HG03159 (cell line): Measurements from ENCODE around the gene NLRC5.
"Not testable (repeated sequence)": the region's sequence is repeated elsewhere in the genome, so short reads cannot be mapped to it uniquely, and the experiment has no call there.

ENCODE experiments used
- ATAC-seq: cut with Tn5 transposase; IDR thresholded peaks from one replicate; pipeline ENCODE4 v1.9.1; 2021; ENCODE audit warnings: mild to moderate bottlenecking, moderate library complexity; ENCODE audit not compliant: unreplicated experiment

Gene NLRC5

DNA sequence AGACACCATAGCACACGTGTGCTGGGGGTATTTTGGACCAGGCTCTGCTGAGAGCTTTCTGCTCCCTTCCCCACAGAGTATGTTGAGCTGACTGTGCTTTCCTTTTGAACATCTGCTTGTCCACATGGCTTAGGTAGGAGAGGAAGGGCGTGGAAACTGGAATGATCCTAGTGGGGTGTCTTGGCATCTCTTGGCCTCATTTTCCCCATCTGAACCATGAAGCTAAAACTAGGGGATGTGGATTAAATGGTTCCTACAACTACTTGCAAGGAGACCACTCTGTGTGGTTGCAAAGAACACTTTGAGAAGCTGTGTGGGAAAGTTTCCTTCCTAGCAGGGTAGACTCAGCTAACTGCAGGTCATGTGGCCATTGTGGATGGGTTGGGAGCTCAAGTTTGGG is 6.7 kb upstream of the NLRC5 start:
- ATAC-seq = no peak

DNA sequence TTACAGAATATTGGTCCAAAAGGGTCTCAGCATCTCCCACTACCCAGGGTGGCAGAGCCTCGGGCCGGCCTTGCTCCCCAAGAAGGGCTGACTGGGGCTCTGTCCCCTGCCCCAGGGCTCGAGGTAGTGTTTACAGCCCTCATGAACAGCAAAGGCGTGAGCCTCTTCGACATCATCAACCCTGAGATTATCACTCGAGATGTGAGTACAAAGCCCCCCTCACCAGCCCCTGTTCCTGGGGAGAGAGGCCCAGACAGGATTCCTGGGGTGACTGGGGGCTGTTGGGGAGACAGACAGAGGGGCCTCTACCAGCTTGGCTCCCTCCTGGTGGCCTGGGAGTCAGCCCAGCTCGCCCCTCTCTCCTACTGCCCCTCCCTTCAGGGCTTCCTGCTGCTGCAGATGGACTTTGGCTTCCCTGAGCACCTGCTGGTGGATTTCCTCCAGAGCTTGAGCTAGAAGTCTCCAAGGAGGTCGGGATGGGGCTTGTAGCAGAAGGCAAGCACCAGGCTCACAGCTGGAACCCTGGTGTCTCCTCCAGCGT is 6.1 kb upstream of the NLRC5 start:
- ATAC-seq = no peak

DNA sequence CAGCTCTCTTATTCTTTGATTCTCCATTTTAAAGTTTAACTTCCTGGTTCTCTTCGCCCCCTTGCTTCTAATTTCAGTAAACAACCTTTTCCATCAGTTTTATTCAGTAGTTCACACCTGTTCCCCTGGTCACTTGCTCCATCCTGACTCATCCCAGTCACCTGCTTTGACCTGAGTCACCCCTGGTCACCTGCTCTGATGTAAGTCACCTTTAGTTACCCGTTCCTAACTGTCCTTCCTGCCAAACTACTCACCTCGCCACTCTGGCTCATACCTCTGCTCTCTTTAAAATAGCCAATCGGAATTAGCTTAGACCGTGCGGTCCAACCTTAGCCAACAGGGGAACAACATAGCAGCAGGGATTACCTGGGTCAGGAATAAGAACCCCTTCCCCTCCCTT is 4.7 kb upstream of the NLRC5 start:
- ATAC-seq = no peak

DNA sequence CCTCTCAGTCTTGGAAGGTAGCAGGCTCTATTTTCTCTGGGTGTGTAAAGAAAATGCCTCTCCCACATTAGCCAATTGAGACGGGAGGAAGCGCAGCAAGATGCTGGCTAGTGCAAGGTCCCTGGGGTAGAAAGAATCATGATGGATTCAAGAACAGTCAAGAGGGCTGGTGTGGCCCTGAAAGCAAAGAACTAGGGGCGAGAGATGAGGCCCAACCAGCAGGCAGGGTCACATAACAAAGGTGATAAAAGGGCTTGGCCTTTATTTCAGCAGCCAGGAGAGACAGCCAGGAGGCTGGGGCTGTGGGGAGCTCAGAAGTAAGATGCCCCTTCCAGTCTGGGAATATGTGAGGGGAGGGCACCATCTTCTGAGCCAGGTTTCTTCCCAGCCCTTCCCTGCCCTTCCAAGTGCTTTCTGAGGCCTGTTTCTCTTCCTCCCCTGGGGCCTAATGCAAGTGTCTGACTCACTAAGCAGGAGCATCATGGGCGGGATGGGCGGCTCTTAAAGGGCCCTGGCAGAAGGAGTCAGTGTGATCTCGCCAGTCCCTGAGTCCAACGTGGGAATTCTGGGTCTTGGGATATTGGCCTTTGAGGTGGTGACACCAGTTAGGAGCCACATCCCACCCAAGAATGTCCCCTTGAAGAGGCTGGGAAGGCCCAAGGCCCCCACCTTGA is 3.9 kb upstream of the NLRC5 start:
- no peak for ATAC-seq

DNA sequence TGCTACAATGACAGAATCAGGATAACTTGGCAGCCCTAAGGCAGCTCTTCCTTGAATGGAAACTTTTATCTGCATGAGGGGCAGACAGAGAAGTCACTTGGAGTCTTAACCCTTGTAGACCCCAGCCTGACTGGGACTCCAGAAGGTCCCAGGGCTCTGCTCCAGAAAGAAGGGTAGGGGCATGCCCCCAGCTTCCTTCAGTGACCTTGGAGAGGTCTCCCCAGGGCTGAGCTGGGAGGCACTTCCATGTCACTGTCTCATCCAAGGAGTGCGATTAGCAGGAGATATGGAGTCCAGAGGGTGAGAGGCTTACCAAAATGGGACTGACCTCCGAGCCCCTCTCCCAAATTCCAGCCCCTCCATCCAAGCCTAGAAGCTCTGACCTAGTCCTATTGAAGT is 3.4 kb upstream of the NLRC5 start:
- ATAC-seq = no peak

DNA sequence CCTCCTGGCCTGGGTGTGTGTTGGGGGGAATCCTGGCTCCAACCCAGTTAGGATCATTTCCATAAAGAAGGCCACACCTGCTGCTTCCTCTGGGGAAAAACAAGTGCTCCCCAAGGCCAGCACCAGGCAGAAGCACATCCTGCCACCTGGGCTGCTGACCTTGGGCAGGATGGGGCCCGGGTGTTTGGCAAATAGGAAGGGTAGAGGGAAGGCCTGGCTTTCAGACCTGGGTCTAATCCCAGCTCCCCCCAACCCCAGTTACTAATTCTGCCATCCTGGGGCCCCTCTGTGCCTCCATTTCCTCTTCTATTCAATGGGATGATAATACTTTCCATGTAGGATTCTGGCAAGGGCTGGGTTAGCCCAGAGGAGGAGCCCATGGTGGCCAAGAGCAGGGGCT is 3.0 kb upstream of the NLRC5 start:
- ATAC-seq = no peak

DNA sequence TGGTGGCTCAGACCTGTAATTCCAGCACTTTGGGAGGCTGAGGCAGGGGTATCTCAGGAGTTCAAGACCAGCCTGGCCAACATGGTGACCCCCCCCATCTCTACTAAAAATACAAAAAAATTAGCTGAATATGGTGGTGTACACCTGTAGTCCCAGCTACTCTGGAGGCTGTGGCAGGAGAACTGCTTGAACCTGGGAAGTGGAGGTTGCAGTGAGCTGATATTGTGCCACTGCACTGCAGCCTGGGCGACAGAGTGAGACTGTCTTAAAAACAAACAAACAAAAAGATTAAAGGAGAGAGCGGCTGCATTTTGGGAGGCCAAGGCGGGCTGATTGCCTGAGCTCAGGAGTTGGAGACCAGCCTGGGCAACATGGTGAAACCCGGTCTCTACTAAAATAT is 2.4 kb upstream of the NLRC5 start:
- not testable (repeated sequence) for ATAC-seq

DNA sequence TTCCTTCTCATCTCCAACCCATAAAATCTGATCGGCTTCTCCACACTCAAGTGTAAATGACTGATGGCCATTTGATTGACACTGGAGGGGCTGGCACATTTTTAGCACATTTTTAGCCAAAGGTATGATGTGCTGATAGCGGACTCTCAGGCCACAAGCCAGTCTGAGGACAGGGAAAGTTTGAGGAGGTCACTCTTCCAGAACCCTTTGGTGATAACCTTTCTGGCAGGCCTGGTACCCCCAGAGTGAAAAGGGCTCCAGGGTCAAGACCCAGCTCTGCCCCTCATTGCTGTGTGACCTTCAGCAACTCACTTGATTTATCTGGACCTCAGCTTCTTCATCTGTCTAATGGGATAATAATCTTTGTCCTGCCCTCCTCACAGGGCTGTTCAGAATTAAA is 1.7 kb upstream of the NLRC5 start:
- ATAC-seq = no peak

DNA sequence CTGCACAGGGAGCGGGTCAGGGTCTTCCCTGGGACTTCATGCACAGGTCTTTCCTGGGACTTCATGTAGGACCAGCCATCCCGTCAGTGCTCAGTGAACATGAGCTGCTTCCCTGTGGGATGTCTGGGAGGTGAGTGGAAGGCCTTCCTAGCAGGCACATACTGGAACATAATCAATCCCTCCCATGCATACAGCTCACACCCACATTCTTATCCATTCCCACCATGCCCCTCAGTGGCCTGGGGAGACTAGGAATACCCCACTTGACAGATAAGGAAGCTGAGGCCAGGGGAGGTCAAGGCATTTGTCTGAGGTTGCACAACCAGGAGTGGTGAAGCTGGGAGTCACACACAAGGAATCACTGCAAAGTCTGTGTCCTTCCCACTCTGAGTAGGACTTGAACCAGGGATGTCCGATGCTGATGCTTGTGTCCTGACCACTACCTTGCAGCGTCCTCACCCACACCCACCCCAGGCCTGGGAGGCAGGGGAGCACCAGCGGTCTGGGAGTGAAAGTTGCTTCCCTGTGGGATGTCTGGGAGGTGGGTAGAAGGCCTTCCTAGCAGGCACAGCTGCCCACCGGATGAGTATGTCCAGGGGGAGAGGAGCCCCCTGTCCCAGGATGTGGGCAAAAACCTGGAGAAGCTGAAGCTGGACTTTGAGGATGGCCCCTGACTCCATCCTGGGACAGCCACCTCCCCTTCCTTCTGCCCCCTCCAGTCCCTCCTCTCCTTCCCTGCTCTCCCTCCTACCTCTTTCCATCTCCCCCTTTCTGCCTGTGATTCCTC is 1.0 kb upstream of the NLRC5 start:
- no peak for ATAC-seq

DNA sequence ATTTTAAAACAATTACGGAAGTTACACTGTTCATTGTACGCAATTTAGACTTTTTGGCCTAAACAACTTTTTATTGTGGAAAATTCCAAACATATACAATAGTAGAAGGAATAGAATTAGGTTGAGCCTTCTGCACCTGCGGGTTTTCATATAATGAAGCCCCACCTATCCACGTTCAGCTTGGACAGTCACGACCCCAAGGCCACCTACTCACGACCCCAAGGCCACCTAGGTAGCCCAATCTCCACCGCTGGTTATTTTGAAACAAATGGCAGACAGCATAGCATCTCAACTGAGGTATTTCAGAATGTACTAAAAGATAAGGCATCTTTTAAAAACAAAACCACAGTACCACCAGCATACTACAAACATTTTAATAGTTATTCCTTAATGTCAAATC is 631 bp downstream of the NLRC5 start:
- no peak for ATAC-seq

DNA sequence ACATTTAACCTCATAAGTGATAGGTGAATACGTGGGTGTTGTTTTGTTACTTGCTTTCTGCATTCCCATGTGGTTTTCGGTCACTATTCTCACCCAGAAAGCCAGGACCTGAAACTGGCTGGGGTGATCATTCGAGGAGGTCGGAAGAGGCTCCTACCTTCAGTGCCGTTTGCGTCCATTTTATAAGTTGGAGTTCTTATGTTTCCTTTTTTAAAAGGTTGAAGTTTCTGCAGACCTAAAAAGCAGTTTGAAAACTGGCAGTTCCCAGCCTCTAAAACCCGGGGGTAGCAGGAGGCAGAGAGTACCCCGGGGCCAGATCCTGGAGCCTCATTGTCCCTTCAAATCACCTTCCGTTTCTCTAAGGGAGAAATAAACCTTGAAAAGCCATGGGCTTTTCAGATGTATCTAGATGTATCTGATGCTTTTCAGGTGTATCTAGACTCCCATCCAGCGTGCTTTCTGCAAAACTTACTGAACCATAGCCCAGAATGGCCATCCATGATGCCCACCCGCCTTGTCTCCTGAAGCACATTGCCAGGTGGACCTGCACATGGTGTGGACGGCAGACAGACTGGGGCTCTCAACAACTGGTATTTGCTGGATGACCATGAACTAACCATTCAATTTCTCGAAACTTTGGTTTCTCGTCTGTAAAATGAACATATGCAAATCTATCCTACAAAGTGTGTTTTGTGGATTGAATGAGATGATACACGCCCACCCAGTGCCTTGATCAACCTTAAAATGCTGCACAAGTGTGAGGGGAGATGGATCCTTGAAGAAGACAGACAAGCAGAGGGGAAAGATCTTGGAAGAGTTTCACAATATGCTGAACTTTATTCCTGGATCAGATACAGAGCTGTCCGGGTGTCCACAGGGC is 1.3 kb downstream of the NLRC5 start:
- ATAC-seq = no peak

DNA sequence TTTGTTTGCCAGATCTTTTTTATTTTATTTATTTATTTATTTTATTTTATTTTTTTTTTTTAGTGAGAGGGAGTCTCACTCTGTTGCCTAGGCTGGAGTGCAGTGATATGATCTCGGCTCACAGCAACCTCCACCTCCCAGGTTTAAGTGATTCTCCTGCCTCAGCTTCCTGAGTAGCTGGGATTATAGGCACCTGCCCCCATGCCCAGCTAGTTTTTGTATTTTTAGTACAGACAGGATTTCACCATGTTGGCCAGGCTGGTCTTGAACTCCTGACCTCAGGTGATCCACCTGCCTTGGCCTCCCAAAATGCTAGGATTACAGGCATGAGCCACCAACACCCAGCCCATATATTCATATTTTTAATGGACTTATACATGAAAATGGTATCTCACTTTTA is 3.1 kb downstream of the NLRC5 start:
- not testable (repeated sequence) for ATAC-seq

DNA sequence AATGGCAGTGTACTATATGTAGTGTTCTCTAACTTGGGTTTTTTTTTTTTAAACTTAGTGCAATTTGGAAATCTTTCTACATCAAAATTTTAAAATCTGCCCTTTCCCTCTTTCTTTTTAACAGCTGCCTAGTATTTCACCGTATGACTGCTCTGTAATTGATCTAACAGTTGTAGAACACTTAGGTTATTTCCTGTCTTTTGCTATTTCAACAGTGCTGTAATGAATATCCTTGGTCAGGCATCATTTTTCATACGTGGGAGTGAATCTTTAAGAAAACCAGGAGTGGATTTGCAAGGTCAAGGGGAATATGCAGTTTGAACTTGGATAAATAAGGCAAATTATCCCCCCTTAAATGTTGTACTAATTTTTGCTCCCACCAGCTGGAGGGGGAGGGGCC is 3.8 kb downstream of the NLRC5 start:
- ATAC-seq = no peak

DNA sequence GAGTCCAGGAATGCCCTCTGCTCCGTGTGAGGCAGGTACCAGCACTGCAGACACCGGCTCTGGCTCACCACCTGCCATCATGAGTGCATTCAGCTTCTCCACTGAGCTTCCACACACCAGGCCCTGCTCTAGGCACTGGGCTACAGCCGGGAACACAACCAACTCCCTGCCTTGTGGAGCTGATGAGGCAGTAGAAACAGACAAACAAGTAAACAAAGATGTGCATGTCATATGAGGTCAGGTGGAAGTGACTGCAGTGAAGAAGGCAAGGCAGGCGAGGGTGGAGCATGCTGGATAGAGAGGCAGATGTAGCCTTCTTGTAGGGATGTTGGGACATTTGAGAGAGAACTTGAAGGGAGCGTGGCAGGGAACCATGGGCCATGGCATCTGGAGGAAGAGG is 5.0 kb downstream of the NLRC5 start:
- ATAC-seq = no peak

DNA sequence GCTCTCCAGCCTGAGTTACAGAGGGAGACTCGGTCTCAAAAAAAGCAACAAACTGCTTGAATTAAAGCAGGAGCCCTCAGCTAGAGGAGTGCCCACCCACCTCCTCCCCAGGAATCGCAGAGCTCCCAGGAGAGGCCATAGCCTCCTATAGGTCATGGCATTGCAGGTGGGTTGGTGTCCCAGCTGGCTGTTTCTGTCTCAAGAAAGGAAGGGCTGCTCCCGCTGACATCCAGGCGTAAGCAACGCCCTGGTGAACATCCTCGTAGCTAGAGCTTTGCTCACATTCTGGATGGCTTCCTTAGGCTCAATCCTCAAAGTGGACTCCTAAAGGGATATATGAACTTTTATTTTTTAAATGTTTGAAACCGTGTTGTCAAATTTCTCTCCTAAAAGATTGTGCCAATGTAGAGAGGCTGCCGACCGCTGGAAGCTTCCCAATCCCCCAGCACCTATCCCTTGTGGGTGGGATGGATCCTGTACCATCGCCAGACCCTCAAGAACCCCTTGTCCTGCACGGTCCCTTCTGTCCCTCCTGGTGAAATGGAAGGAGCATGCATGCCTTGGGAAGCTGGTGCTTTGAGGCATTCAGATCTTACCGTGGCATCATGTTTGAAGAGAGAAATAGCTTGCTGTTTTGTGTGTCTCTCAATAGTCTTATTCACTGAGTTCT is 5.9 kb downstream of the NLRC5 start:
- ATAC-seq = no peak

DNA sequence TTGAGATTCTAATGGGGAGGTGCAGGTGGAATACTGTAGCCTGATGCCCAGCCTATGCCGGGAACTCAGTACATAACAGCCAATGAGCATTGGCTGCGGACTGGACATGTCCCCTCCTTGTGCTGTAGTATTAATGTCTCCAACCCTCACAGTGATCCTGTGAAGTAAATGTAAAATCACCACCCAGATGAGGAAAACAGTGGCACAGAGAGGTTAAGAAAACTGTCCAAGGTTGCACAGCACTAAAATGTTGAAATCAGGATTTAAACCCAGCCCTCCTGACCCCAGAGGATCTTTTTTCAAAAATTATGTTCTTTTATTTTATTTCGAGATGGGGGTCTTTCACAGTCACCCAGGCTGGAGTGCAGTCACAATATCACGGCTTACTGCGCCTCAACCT is 7.9 kb downstream of the NLRC5 start:
- no peak for ATAC-seq

DNA sequence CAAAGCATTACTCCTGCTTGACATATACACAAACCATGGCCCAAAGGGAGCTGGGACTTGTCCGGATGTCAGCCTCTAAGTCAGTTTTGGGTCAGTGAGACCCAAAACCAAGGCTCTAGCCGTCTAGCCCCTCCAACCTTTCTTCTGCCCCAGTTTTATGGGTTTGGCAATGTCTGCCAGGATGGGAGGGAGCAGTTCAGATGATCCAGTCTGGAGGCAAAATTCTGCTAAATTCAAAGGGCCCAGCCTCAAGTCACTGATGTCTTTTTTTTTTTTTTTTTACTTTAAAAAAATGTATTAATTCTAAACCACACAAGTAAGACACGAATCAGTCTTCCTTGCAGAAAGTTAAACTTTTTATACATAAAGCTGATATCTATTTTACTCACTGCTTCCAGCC is 8.6 kb downstream of the NLRC5 start:
- ATAC-seq = no peak

DNA sequence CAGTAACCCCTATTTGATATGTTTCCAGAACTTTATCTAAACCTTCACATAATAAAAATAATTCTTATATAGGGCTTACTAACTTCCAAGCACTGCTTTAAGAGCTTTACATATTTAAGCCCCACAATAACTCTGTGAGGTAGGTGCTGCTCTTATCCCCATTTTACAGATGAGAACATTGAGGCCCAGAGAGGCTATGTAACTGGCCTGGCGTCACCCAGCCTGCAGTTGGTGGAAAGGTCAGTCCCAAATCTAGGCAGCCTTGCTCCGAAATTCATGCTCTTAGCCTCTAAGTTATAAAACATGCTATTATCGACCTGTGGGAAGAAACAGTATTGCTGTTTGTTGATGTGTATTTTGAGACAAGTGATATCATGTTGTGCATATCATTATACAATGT is 9.0 kb downstream of the NLRC5 start:
- no peak for ATAC-seq

DNA sequence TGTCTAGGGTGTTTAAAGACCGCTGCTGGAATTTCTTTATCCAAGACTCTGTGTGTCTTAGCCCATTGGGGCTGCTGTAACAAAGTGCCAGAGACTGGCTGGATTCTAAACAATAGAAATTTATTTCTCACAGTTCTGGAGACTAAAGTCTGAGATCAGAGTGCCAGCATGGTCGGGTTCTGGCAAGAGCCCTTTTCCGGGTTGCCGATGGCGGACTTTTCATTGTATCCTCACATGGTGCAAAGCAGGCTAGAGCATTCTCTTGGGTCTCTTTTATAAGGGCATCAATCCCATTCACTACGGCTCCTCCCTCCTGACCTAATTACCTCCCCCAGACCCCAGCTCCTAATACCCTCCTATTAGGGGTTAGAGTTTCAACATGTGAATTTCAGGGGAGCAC is 9.5 kb downstream of the NLRC5 start:
- no peak for ATAC-seq

DNA sequence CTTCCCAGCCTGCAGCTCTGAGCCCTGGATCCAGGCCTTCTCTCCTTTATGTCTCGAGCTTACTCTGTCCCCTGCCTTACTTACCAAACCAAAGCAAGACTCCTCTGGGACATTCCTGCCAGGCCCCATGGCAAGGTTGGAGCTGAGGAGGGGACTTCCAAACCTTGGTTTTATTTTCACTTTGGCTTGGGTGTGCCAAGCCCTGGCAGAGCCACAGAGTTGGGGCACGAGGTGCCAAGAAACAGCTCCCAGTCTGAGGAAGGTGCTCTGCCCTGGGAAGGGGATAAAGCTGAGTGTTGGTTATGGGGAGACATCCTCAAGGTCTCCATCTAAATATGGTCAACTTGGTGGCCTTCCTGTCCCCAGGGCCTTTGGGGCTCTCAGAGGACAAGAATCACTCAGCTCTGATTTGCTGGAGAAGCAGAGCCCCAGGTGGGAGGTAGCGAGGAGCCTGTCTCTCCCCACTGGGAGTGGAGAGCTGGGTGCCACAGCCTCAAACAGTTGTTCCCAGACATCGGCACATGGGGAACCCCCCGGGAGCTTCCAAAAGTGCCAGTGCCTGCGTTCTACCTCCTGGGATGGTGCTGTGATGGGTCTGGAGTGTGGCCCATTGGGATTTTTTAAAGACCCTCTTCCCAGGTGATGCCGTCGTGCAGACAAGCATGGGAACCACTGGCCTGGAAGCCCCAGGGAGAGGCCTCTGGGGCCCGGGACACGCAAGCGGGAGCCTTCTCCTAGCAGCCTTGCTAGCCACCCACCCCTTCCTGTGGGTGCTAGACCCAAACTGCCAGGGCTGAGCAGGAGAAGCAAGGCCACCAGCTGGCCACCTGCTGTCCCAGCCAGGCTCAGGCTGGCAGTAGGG is 10.3 kb downstream of the NLRC5 start:
- ATAC-seq = no peak
